Smooth muscle cell (in vitro differentiated cells): ENCODE results near the gene LRMDA. TPM values are rescaled to one million over a fixed set of nuclear protein-coding genes. Genes with fewer than 3 reads are reported as not detected.
A peak's percentile ranks its signal among the peaks of the same experiment; 100 is the strongest.

Source experiments
- DNase-seq: peaks from one replicate; lab custom pipeline; 2025; ENCODE audit not compliant: unreplicated experiment; lab: John Stamatoyannopoulos, UW
- H2AFZ ChIP-seq: fragments of 200-600 bp; sonication (generic); 2 replicates; pipeline ENCODE4 v1.6.0; 2016; ENCODE audit warnings: antibody characterized with exemption, low read depth, mild to moderate bottlenecking
- H3F3A ChIP-seq: fragments of 200-600 bp; sonication (generic); 2 replicates; pipeline ENCODE4 v1.6.0; 2017; ENCODE audit warnings: antibody characterized with exemption, low read depth
- H3K27ac ChIP-seq: fragments of 200-600 bp; sonication (generic); 2 replicates; pipeline ENCODE4 v1.5.1; 2016; ENCODE audit warnings: low read depth, mild to moderate bottlenecking
- H3K27me3 ChIP-seq: fragments of 200-600 bp; sonication (generic); 2 replicates; pipeline ENCODE4 v1.6.1; 2016; ENCODE audit warnings: low read depth, mild to moderate bottlenecking
- H3K36me3 ChIP-seq: fragments of 200-600 bp; sonication (generic); 2 replicates; pipeline ENCODE4 v1.5.1; 2016; ENCODE audit warnings: low read depth
- H3K4me1 ChIP-seq: fragments of 200-600 bp; sonication (generic); 2 replicates; pipeline ENCODE4 v1.5.1; 2016; ENCODE audit warnings: low read depth
- H3K4me2 ChIP-seq: fragments of 200-600 bp; sonication (generic); 2 replicates; pipeline ENCODE4 v1.6.0; 2016; ENCODE audit warnings: mild to moderate bottlenecking
- H3K4me3 ChIP-seq: fragments of 200-600 bp; sonication (generic); 2 replicates; pipeline ENCODE4 v1.5.1; 2016; ENCODE audit warnings: mild to moderate bottlenecking
- H3K79me2 ChIP-seq: fragments of 200-600 bp; sonication (generic); 2 replicates; pipeline ENCODE4 v1.6.0; 2016; ENCODE audit warnings: low read depth, mild to moderate bottlenecking
- H3K9ac ChIP-seq: fragments of 200-600 bp; sonication (generic); 2 replicates; pipeline ENCODE4 v1.6.0; 2016; ENCODE audit warnings: low read depth
- H3K9me3 ChIP-seq: fragments of 200-600 bp; sonication (generic); replicated peaks from 2 replicates; pipeline ENCODE4 v1.5.1; 2016; ENCODE audit warnings: low read depth
- H4K20me1 ChIP-seq: fragments of 200-600 bp; sonication (generic); 2 replicates; pipeline ENCODE4 v1.6.0; 2016; ENCODE audit warnings: low read depth
- CTCF ChIP-seq: fragments of 200-600 bp; sonication (generic); IDR thresholded peaks from 2 replicates; pipeline ENCODE4 v1.5.1; 2017; ENCODE audit warnings: borderline replicate concordance, mild to moderate bottlenecking, antibody characterized with exemption; ENCODE audit not compliant: insufficient read depth, poor library complexity, severe bottlenecking
- WGBS: methylation state at CpG from one replicate; pipeline ENCODE4 v1.1.7; 2016; ENCODE audit warnings: low lambda C conversion rate; 5-methylcytosine and 5-hydroxymethylcytosine counted together
- polyA plus RNA-seq: library from polyadenylated mRNA; unstranded; fragments of >200 nt; fragmentation: Nextera tagmentation; extraction: Ambion mirVana; gene quantifications from 2 replicates; pipeline ENCODE4 v1.2.1, GENCODE V29; 2016
- total RNA-seq: library from RNA; depleted of rRNA; stranded (reverse); fragments of >200 nt; gene quantifications from 2 replicates; pipeline ENCODE4 v1.2.3, GENCODE V29; 2014

Gene LRMDA
- total and polyA plus RNA-seq, 2 experiments from 2014 or later = 1.5 to 1.6 TPM

DNA sequence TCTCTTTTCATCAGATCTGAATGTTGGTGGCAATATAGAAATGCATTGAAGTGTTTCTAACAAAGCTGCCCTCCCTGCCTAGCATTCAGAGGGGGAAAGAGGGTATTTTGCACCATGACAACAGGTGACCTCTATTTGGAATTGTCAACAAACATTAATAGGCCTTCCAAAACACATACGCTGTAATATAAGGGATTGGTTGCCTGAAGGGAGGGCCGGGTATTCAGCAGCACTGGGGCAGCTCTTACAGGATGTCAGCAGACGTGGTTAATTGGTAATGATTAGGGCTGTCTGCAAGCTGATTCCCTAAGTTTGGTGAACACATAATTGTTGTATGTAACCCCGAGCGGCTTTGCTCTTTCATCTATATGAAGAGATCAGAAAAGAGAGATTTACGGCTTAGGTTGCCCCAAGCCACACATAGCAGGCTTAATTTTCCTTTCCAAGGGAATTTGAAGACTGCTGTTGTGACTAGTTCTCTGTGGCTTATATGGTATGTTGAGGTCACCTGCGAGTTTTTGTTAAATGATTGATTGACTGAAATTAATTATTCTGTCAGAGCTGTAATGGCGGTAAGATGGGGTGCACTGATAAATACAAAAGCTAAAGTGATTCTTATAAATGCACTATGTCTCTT is 759.3 kb downstream of the LRMDA start:
- DNase-seq = no peak
- Histone ChIP-seq H3K4me2 (no peak overlapping the region), H3K9me3 (no peaks in the 10 kb centered on the region), H3K9ac (no peak overlapping the region), H3K4me3 (no peak overlapping the region), H3K79me2 (no peaks in the 10 kb centered on the region), H3K27me3 (no peaks in the 10 kb centered on the region), H3K4me1 (no peaks in the 10 kb centered on the region), H4K20me1 (no peaks in the 10 kb centered on the region), H3F3A (no peaks in the 10 kb centered on the region), H2AFZ (no peak overlapping the region), H3K36me3 (no peaks in the 10 kb centered on the region), H3K27ac (no peak overlapping the region)
- WGBS = 44% methylated on average over 8 of the region's 8 CpGs
- TF ChIP-seq CTCF = no peak

- no peak overlapping the region for H3K27ac ChIP-seq
- no peaks in the 10 kb centered on the region for H4K20me1 ChIP-seq
Measured at GRCh38 chr10:76191336-76191735, 759.9 kb downstream of the LRMDA start.

DNA sequence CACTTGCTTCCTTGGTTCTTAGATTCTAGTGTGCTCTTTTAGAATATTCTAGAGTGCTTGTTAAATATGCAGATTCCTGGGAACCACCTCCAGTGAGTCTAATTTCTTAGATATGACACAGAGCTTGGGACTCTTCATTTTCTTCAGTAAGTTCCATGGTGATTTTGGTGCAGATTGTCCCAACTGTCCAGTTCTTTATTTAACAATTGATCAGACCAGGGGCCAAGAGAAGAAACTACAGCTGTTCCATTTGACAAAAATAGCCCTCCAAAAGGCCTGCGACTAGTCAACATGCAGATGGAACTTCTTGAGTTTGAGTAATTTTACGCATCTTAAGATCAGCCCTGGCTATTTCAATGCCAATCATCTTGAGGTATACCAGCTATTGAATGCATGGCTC is 760.7 kb downstream of the LRMDA start:
- H3K4me1 ChIP-seq = no peaks in the 10 kb centered on the region
- no peaks in the 10 kb centered on the region for H3K79me2 ChIP-seq
- H3K4me2 ChIP-seq = no peak overlapping the region
- no peak overlapping the region for H3K9ac ChIP-seq
- no peaks in the 10 kb centered on the region for H3F3A ChIP-seq
- H3K36me3 ChIP-seq = no peaks in the 10 kb centered on the region
- no peak overlapping the region for H3K27ac ChIP-seq
- H3K4me3 ChIP-seq = no peak overlapping the region
- no peak for TF ChIP-seq CTCF
- no peak overlapping the region for H2AFZ ChIP-seq
- DNase-seq = no peak
- WGBS = 94% methylated on average over 2 of the region's 2 CpGs
- no peaks in the 10 kb centered on the region for H3K9me3 ChIP-seq
- no peaks in the 10 kb centered on the region for H4K20me1 ChIP-seq
- H3K27me3 ChIP-seq = no peaks in the 10 kb centered on the region

More at GRCh38 chr10:76191336-76191735, 759.9 kb downstream of the LRMDA start:
- TF ChIP-seq CTCF = no peak
- Histone ChIP-seq H3K4me3 (no peak overlapping the region), H3K4me2 (peak overlapping the region; percentile 5), H2AFZ (no peak overlapping the region), H3K4me1 (no peaks in the 10 kb centered on the region), H3K36me3 (no peaks in the 10 kb centered on the region), H3K9ac (no peak overlapping the region), H3F3A (no peaks in the 10 kb centered on the region), H3K27me3 (no peaks in the 10 kb centered on the region), H3K9me3 (no peaks in the 10 kb centered on the region), H3K79me2 (no peaks in the 10 kb centered on the region)
- DNase-seq = no peak
- WGBS = 63% methylated on average over 1 of the region's 1 CpG

- H3K9me3 ChIP-seq = no peaks in the 10 kb centered on the region
- no peaks in the 10 kb centered on the region for H3K27me3 ChIP-seq
- no peaks in the 10 kb centered on the region for H3F3A ChIP-seq
- WGBS = 42% methylated on average over 7 of the region's 7 CpGs
- H3K9ac ChIP-seq = no peak overlapping the region
- H3K27ac ChIP-seq = no peak overlapping the region
- no peak for TF ChIP-seq CTCF
- H3K4me1 ChIP-seq = no peaks in the 10 kb centered on the region
- no peaks in the 10 kb centered on the region for H4K20me1 ChIP-seq
- no peak for DNase-seq
- H2AFZ ChIP-seq = no peak overlapping the region
- H3K36me3 ChIP-seq = no peaks in the 10 kb centered on the region
- H3K4me2 ChIP-seq = no peak overlapping the region
- H3K4me3 ChIP-seq = no peak overlapping the region
- H3K79me2 ChIP-seq = no peaks in the 10 kb centered on the region
Measured at GRCh38 chr10:76192694-76193320, 761.4 kb downstream of the LRMDA start.
